Activated naive CD8-positive, alpha-beta T cell treated with anti-CD3 and anti-CD28 coated beads for 36 hours (primary cell): Measurements from ENCODE around the gene NRXN3. TPM values are rescaled to one million over a fixed set of nuclear protein-coding genes. Genes with fewer than 3 reads are reported as not detected.
A peak's percentile ranks its signal among the peaks of the same experiment; 100 is the strongest.

Experiments
- DNase-seq: peaks from one replicate; pipeline ENCODE4 v3.0.0; 2021
- H3K27ac Mint-ChIP-seq: one replicate; pipeline ENCODE4 v1.8.0; 2022; ENCODE audit warnings: mild to moderate bottlenecking, moderate library complexity, mixed read lengths
- H3K27me3 Mint-ChIP-seq: one replicate; pipeline ENCODE4 v1.8.0; 2022; ENCODE audit warnings: mild to moderate bottlenecking, mixed read lengths
- H3K36me3 Mint-ChIP-seq: one replicate; pipeline ENCODE4 v1.8.0; 2021; ENCODE audit warnings: mild to moderate bottlenecking, mixed read lengths
- H3K4me1 Mint-ChIP-seq: one replicate; pipeline ENCODE4 v1.8.0; 2021; ENCODE audit warnings: mixed read lengths
- H3K4me3 Mint-ChIP-seq: one replicate; pipeline ENCODE4 v1.8.0; 2022; ENCODE audit warnings: mild to moderate bottlenecking, moderate library complexity, mixed read lengths
- H3K9me3 Mint-ChIP-seq: one replicate; pipeline ENCODE4 v1.8.0; 2022; ENCODE audit warnings: mixed read lengths
- total RNA-seq, 2 experiments: library from RNA; stranded (reverse); gene quantifications; one replicate each; pipeline ENCODE4 v1.2.3, GENCODE V29; 2021

Gene NRXN3
- total RNA-seq, 2 experiments from 2014 or later, result not detected

- Mint-ChIP-seq H3K9me3 (no peaks in the 10 kb centered on the region), H3K4me3 (no peak overlapping the region), H3K27ac (no peak overlapping the region), H3K4me1 (no peaks in the 10 kb centered on the region), H3K36me3 (no peaks in the 10 kb centered on the region), H3K27me3 (peaks cover 21% of the 10 kb centered on the region)
- DNase-seq, result no peak
These were observed 15.3 kb upstream of the NRXN3 start for GRCh38 chr14:78154827-78155226.

DNA sequence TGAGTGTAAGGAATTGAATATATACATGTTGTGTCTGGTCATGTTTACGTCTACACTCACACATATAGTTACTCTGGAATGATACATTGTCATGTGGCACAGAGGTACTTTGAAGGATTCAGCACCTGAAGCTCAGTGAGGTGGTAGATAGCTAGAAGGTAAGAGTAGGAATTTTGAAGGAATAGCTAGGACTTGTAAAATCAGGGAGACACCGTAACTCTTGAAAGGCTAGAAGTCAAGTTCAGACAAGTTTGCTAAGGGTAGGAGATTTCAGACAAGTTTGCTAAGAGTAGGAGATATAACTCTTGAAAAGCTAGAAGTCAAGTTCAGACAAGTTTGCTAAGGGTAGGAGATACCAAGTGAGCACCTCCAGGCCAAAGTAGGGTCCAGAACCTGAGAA, 14.0 kb upstream of the NRXN3 start:
- H3K27ac Mint-ChIP-seq, result no peak overlapping the region
- H3K9me3 Mint-ChIP-seq, result no peaks in the 10 kb centered on the region
- H3K4me1 Mint-ChIP-seq, result no peaks in the 10 kb centered on the region

DNA sequence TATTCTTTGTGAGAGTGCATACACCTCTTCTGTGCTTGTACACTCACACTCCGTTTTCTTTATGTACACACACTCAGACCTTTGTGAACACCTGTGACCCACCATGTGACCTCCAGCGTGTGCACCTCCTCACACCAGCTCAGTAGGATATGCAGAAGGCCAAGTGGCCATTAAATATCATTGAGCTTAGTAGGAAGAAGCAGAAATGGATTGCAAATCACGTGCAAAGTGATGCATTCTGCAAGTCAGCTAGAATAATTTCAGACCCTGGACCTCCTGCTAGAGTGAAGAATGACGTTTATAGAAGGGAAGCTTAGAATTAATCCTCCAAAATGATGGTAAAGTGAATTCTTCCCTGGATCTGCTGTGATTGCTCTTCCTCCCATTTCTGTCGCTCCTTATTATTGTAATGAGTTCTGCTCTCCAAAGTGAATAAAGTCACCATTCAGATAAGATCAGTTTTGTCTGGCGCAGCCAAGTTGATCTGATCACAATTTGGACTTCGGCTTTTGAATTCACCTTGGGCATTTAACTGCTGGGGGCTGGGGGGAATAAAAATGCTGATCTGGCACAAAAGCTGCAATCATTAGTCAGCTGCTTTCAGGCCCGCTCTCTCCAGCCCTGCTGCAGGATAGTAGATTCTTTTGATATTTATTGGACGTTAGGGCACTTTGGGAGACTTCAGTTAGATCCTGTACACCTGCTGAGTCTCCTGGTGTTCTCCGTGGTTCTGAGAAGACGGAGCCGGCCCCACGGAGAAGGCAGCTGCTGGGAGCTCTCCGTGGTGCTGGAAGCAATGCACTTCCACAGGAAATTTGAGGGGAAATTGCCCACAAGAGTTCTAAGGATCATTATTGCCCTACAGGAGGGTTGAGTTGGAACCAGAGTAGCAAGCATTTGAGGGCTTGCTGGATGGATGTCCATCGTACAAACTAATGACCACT, 12.4 kb upstream of the NRXN3 start:
- Mint-ChIP-seq H3K4me3 (no peak overlapping the region), H3K36me3 (no peaks in the 10 kb centered on the region), H3K27ac (no peak overlapping the region), H3K4me1 (no peaks in the 10 kb centered on the region), H3K9me3 (no peaks in the 10 kb centered on the region), H3K27me3 (peaks cover 24% of the 10 kb centered on the region)
- DNase-seq, result no peak

More for the DNA sequence above, 14.0 kb upstream of the NRXN3 start:
- Mint-ChIP-seq H3K4me3 (no peak overlapping the region), H3K36me3 (no peaks in the 10 kb centered on the region), H3K27me3 (peaks cover 21% of the 10 kb centered on the region)
- no peak for DNase-seq

- Mint-ChIP-seq H3K4me3 (no peak overlapping the region), H3K27me3 (peaks cover 17% of the 10 kb centered on the region), H3K9me3 (no peaks in the 10 kb centered on the region), H3K27ac (no peak overlapping the region), H3K4me1 (no peaks in the 10 kb centered on the region), H3K36me3 (no peaks in the 10 kb centered on the region)
- DNase-seq, result no peak
These were observed 8.0 kb upstream of the NRXN3 start for GRCh38 chr14:78162202-78162601.

DNA sequence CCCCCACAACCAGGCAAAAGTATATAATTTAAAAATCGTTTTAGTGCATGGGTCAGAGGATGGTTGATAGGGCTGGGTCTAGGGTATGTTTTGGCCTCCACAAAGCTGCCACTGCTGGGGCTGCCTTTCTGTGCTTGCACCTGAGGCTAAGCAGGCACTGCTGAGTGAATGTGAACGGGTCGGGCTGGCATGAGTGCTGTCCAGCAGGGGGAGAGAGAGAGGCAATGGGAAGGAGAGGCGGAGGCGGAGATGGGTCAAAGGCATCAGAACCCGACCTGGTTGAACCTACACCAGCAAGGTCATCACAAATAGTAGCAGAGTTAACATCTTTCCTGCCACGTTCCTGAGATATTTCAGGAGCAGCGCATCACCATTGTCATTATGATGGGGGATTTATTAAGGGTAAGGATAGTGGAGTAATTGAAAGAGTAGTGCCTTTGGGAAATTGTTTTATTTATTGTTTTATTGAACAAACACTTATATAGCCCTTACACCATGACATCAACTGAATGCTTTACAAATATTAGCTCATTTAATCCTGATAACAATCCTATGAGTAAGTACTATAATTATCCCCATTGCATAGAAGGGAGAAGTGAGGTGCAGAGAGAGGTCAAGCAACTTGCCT, 5.8 kb upstream of the NRXN3 start:
- Mint-ChIP-seq H3K9me3 (no peaks in the 10 kb centered on the region), H3K27me3 (peaks cover 19% of the 10 kb centered on the region), H3K4me3 (no peak overlapping the region), H3K4me1 (no peaks in the 10 kb centered on the region), H3K36me3 (no peaks in the 10 kb centered on the region), H3K27ac (no peak overlapping the region)
- peak; percentile 5 for DNase-seq

DNA sequence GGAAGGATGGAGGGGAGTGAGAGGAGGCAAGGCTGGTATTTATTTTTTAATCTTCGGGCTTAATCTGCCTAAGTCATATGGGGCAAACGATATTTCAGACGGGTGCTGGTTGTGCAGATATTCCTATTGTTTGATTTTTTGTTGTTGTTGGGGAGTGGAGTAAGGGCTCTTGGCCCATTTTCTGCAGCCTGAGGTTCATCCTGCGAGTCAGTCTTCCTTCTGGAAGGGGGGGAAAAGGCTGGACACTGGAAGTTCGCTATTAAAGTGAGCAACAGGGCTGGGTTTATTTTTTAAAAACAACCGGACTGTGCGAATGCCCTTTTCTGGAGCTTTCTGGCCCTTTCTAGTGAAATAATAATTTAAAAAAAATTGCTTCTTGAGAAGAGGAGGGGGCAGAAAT, 2.3 kb downstream of the NRXN3 start:
- Mint-ChIP-seq H3K36me3 (no peaks in the 10 kb centered on the region), H3K4me1 (peaks cover 3% of the 10 kb centered on the region), H3K27me3 (peaks cover 21% of the 10 kb centered on the region), H3K9me3 (no peaks in the 10 kb centered on the region), H3K4me3 (no peak overlapping the region), H3K27ac (no peak overlapping the region)
- DNase-seq, result no peak

DNA sequence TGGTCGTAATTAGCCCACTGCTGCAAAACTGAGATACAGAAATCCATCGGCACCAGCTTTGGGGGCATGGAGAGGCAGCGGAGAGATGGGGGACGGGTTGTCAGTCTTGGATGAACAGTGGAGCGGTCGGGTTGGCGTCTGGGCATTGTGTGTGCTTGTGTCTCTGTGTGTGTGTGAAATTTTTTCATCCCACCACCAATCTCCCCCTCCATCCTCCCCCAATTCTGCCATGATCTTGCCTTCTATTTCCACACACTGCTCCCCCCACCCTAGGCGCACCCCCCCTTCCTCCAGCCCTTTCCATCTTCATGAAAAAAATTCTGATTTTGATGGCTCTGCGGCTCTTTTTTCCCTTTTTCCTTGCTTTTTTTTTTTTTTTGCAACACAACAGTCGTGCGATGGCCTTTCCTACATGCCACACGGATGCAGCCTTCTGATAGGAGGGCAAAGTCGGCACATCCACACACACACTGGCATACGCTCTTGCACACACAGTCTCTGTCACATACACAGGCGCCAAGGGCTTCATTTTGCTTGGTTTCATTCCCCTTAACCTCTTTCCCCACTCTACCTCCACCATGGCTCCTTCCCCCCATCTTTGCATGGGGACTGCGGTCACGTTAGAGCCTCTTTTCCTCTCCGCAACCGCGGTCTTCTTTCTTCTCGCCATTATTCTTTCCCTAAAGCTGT, 3.3 kb downstream of the NRXN3 start:
- Mint-ChIP-seq H3K27ac (no peak overlapping the region), H3K36me3 (no peaks in the 10 kb centered on the region), H3K4me1 (peaks cover 3% of the 10 kb centered on the region), H3K9me3 (no peaks in the 10 kb centered on the region), H3K4me3 (no peak overlapping the region), H3K27me3 (peaks cover 21% of the 10 kb centered on the region)
- no peak for DNase-seq

DNA sequence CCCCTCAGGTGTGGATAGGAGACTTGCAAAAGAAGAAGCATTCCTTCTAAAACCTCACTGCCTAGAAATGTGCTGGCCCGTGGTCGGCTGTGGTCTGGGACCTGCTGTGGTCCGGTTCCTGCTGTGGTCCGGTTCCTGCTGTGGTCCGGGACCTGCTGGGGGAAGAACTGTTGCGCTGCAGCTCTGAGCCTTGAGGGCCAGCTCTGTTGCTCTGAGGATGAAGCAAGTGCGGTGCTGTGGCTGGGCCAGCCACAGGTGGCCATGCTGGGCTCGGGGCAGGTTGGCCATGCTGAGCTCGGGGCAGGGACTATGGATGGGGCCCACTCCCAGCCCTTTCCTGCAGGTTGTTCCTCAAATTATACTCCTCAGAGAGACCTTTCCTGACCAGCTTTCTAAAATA, 5.2 kb downstream of the NRXN3 start:
- no peaks in the 10 kb centered on the region for H3K9me3 Mint-ChIP-seq
- H3K27ac Mint-ChIP-seq, result no peak overlapping the region
- DNase-seq, result no peak
- H3K27me3 Mint-ChIP-seq, result peaks cover 11% of the 10 kb centered on the region
- H3K36me3 Mint-ChIP-seq, result no peaks in the 10 kb centered on the region
- peaks cover 3% of the 10 kb centered on the region for H3K4me1 Mint-ChIP-seq
- no peak overlapping the region for H3K4me3 Mint-ChIP-seq

DNA sequence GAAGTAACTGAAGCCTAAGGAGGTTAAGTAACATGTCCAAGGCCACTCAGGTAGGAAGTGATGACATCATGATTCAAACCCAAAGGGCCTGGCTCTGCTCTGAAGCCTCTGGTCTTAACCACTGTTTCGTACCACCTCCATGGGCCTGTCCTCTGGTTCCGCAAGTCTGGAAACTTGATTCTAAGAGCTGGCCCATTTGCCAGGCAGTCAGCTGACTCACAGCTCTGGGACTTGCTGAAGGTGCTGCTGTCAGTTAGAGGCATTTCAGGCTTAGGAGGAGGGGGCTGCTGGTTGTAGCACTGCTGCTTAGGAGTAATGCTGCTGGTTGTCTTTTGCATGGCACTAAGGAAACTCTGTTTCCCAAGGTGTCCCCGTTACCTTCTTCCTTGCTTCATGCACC, 7.9 kb downstream of the NRXN3 start:
- no peak overlapping the region for H3K27ac Mint-ChIP-seq
- H3K4me3 Mint-ChIP-seq, result no peak overlapping the region
- H3K27me3 Mint-ChIP-seq, result peaks cover 4% of the 10 kb centered on the region
- H3K36me3 Mint-ChIP-seq, result no peaks in the 10 kb centered on the region
- DNase-seq, result no peak
- H3K4me1 Mint-ChIP-seq, result no peaks in the 10 kb centered on the region
- H3K9me3 Mint-ChIP-seq, result no peaks in the 10 kb centered on the region

DNA sequence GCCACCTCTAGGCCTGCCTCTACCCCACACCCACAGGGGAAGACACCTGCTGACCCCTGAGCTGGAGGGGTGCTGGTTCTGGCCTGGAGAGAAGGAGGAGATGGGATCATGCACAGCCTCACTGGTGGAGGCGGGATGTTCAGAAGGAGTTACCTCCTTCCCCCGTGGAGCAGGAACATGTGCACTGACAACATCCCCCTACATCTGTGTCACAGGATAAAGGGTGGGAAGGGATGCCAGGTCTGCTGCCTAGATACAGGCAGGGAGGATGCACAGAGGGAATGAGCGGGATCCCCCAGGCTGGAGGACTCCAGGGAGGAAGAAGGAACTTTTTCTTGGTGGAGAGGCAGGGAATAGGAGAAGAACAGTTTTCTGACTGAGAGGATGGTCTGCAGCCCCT, 8.8 kb downstream of the NRXN3 start:
- Mint-ChIP-seq H3K27me3 (peaks cover 4% of the 10 kb centered on the region), H3K27ac (no peak overlapping the region), H3K9me3 (no peaks in the 10 kb centered on the region)

DNA sequence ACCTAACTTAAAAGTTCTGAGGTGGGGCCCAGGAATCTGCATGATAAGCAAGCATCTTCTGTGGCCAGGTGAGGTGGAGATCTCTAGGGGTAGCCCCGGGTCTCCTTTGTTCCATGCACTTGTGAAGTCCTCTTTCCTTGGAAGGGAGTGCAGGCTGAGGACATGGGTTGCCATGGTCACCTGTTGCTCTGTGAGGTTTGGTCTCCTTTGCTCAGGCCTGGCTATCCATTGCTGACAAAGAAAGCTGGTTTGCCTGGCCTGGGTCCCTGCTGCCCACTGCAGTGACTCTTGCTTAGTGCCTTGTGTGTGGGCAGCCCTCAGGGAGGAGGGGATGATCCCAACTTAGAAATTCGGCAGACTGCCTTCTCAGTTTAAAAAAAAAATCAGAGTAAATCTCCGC, 11.1 kb downstream of the NRXN3 start:
- no peaks in the 10 kb centered on the region for H3K9me3 Mint-ChIP-seq
- no peak for DNase-seq
- no peaks in the 10 kb centered on the region for H3K36me3 Mint-ChIP-seq
- H3K27ac Mint-ChIP-seq, result no peak overlapping the region
- peaks cover 7% of the 10 kb centered on the region for H3K27me3 Mint-ChIP-seq
- H3K4me3 Mint-ChIP-seq, result no peak overlapping the region
- no peaks in the 10 kb centered on the region for H3K4me1 Mint-ChIP-seq

More for the DNA sequence above, 8.8 kb downstream of the NRXN3 start:
- Mint-ChIP-seq H3K36me3 (no peaks in the 10 kb centered on the region), H3K4me3 (no peak overlapping the region), H3K4me1 (no peaks in the 10 kb centered on the region)
- DNase-seq, result no peak

DNA sequence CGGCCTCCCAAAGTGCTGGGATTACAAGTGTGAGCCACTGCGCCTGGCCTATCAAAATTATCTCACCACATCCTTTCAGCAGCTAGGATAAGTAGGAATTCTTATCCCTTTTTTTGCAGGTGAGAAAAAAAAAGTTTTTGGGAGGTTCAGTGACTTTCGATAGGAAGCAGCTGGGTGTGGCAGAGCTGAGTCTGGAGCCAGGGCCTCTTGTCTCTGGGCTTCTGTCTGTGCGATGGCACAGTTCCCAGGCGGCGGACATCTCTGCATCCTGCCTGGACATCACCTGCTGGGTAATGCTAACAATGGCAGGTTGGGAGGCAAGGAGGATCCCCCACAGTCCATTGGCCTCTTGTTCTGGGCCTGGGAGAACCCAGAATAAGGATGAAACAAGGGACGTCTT, 12.5 kb downstream of the NRXN3 start:
- Mint-ChIP-seq H3K27me3 (peaks cover 7% of the 10 kb centered on the region), H3K4me3 (no peak overlapping the region), H3K9me3 (no peaks in the 10 kb centered on the region), H3K27ac (no peak overlapping the region), H3K4me1 (no peaks in the 10 kb centered on the region), H3K36me3 (no peaks in the 10 kb centered on the region)
- DNase-seq, result no peak

DNA sequence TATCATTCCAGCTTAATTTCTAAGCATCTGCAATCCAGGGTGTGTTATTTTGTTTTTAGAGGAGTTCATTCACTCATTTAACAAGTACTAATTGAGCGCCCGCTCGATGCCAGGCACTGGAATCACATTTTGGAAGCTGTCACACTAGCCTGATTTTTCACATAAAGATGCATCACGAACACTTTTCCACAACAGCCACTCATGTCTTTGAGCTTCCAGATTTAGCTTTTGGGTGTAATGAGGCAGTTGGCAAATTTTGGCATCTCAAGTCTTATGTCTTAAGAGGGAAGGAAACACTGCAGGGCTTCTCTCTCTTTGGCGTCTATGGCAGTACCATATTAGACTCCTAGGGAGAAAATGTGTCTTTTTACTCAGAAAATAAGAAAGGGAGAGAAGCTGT, 14.0 kb downstream of the NRXN3 start:
- Mint-ChIP-seq H3K27ac (no peak overlapping the region), H3K36me3 (no peaks in the 10 kb centered on the region), H3K4me1 (no peaks in the 10 kb centered on the region), H3K9me3 (no peaks in the 10 kb centered on the region), H3K27me3 (peaks cover 7% of the 10 kb centered on the region), H3K4me3 (no peak overlapping the region)
- DNase-seq, result no peak

DNA sequence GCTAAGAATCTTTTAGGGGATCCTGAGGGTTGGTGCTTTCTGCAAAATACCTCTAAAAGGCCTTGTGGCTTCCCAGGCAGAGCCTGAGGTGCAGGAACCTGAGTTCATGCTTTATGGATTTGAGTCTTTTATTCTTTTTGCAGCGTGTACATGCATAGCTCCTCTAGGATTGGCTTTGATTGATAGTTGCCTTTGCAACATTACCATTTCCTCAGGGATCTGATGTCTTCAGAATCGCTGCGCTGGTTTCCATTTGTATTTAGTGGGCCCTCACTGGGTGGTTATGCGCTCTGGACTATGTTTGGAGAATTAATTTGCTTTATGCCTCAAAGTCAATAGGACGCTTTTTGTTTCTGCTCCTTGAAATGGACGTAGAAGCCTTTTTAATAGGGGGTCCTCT, 16.1 kb downstream of the NRXN3 start:
- Mint-ChIP-seq H3K9me3 (no peaks in the 10 kb centered on the region), H3K4me3 (no peak overlapping the region), H3K4me1 (no peaks in the 10 kb centered on the region)

GRCh38 chr14:78188882-78189281, 18.7 kb downstream of the NRXN3 start:
- Mint-ChIP-seq H3K4me3 (no peak overlapping the region), H3K36me3 (no peaks in the 10 kb centered on the region), H3K4me1 (no peaks in the 10 kb centered on the region), H3K27me3 (peaks cover 11% of the 10 kb centered on the region), H3K9me3 (no peaks in the 10 kb centered on the region), H3K27ac (no peak overlapping the region)
- no peak for DNase-seq

More for the DNA sequence above, 16.1 kb downstream of the NRXN3 start:
- peaks cover 7% of the 10 kb centered on the region for H3K27me3 Mint-ChIP-seq
- H3K36me3 Mint-ChIP-seq, result no peaks in the 10 kb centered on the region
- H3K27ac Mint-ChIP-seq, result no peak overlapping the region
- DNase-seq, result no peak
